HG02884 (cell line): ENCODE measurements around the gene WDFY2.
"Not testable (repeated sequence)": the region's sequence is repeated elsewhere in the genome, so short reads cannot be mapped to it uniquely, and the experiment has no call there.

ENCODE experiments used
- ATAC-seq: cut with Tn5 transposase; IDR thresholded peaks from one replicate; pipeline ENCODE4 v1.9.1; 2021; ENCODE audit warnings: mild to moderate bottlenecking, moderate library complexity; ENCODE audit not compliant: unreplicated experiment

WDFY2 gene

GRCh38 chr13:51583875-51584730 is at the start of gene WDFY2:
Gene WDFY2, plus strand, starts transcription at chr13:51584462. Its CDS starts 226 bp downstream, at chr13:51584688.
- peak; percentile 68 for ATAC-seq

DNA sequence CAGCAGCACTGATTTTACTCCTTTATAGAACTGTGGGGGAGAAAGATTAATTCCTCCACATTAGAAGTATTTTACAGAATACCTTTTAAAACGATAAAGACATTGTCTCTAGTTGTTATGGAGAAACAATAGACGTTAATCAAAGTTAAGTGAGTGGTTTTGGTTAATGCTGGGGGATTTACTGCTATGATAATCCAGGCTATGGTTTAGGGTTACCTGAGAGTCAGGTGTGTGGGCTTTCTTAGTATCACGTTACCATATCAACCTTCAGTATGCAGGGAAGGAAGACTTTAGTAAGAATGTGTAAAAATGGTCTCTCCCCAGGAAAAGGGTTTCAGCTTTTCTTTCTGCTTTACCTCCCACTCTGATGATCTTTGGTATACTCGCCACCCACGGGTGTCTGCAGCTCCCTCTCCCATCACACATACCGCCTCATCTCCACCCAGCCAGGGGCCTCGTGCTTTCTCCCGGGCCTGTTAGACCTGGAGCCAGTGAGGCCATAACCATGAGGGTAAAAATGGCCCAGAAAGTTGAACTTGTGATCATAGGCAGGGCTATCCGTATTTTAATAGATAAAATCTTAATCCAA is 45.6 kb upstream of the WDFY2 start:
- ATAC-seq = no peak

DNA sequence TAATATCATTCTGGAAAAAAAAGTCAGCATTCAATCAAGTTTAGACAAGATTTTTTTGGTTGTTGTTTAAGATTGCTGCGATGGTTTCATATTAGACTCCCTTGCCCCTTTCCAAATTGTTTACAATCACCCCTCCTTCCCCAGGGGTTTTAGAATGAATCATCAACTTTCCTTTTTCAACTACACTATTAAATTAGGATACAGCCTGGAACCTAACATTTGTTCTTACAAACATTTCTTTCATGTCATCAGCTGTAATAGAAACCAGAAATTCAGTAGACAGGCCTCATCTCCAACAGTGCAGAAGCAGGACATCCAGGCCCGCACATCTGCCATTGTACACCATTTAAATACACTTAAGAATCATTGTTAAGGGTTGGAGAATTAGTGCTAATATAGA is 44.4 kb upstream of the WDFY2 start:
- ATAC-seq = no peak

DNA sequence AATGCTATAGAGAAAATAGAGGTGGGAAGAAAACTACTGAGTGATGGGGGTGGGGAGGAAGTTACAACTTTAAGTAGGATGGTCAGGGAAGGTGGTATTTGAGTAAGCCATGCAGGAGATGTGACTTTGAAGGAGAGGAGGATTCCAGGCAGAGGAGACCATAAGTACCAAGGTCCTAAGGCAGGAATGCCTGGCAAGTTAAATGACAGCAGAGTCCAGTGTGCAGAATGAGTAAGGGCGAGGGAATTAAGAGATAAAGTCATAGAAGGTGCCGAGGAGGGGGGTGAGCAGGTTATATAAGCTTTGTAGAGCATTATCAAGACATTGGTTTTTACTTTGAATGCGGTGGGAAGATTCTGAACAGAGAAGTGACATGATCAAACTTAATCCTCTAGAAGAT is 43.2 kb upstream of the WDFY2 start:
- ATAC-seq = no peak

GRCh38 chr13:51541809-51542258 is 42.4 kb upstream of the WDFY2 start:
- no peak for ATAC-seq

DNA sequence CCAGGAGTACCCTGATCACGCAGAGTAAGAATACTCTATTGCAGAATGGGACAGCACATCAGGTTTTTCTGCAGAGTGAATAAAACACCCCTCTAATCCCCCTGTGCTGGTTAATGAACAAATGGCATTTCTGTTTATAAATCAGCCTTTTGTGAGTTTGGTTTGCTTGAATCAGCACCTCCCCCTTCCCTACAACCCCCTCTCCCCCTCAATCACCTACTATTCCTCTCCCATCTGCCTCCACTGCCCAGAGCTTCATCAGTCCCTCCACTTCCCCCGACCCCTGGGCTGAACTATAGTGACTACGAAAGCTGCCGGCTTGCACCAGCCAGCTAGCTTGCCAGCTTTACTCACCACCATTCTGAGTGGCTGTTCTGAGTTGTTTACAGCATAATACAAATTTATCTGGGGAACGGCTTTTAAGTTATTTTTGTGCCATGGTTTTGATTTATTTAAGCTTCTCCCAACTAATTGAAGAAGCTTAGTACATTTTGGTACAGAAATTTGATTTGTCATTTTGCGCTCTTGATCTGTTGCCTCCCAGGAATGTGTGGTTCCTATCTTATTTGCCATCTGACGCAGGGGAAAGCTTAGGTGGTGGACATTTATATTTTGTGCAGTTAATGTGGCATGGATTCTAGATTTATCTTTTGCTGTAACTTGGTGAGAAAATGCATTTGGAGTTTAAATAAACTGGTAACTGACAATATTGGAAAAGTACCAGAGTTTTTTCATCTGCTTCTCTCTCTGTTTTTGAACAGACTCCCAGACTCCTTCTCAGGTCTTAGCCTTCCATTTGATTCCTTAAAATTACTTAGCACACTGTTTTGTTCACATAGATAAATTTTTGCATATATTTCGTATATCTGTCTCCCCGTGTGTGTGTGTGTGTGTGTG is 41.7 kb upstream of the WDFY2 start:
- no peak for ATAC-seq

DNA sequence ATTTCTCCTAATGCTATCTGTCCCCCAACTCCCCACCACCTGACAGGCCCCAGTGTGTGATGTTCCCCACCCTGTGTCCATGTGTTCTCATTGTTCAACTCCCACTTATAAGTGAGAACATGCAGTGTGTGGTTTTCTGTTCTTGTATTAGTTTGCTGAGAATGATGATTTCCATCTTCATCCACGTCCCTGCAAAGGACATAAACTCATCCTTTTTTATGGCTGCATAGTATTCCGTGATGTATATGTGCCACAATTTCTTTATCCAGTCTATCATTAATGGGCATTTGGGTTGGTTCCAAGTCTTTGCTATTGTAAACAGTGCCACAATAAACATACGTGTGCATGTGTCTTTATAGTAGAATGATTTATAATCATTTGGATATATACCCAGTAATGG is 38.8 kb upstream of the WDFY2 start:
- not testable (repeated sequence) for ATAC-seq

DNA sequence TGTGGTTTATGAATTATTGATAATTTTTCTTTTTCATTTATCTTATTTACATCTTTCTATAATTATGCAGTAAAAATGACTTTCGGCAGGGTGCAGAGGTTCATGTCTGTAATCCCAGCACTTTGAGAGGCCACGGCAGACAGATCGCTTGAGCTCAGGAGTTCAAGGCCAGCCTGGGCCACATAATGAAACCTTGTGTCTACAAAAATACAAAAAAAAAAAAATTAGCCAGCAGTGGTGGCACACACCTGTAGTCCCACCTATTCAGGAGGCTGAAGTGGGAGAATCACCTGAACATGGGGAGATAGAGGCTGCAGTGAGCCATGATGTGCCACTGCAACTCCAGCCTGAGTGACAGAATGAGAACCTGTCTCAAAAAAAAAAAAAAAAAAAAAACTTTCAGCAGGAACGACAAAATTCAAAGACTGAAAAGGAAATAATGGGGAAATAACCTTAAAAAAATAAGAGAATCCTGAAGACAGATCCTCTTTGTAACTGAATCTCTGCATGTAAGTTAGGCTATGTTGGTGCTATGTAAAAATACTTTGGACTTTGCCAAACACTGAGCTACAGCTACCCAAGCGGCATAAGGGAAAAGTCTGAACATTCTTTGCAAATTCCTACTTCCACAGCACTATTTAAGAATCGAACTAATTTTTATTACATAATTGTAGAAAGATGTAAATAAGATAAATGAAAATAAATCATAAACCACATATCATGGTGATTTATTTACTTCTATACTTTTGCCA is 36.7 kb upstream of the WDFY2 start:
- no peak for ATAC-seq

DNA sequence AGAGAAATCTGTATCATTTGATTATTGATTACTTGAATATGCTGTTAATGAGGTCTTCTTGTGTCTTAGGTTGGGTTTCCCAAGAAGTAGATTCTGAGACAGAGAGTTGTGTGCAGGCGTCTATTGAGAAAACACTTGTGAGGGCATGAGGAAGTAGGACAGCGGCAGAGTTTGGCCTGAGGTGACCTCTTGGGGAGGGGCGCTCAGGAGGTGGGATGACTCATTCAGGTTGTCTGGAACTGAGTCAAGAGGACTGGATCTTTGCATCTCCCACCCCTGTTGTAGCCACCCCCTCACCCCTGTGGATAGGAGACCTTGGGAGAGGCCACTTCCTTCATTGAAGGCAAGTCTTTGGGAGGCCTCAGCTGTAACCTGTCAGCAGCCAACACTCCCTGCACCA is 35.2 kb upstream of the WDFY2 start:
- peak; percentile 91 for ATAC-seq

- ATAC-seq = no peak
Measured at GRCh38 chr13:51549593-51549992, 34.7 kb upstream of the WDFY2 start.

- ATAC-seq = no peak
Measured at GRCh38 chr13:51550151-51550550, 34.1 kb upstream of the WDFY2 start.

GRCh38 chr13:51551416-51551815 is 32.8 kb upstream of the WDFY2 start:
- no peak for ATAC-seq

- ATAC-seq = no peak
Measured at GRCh38 chr13:51552027-51552426, 32.2 kb upstream of the WDFY2 start.

DNA sequence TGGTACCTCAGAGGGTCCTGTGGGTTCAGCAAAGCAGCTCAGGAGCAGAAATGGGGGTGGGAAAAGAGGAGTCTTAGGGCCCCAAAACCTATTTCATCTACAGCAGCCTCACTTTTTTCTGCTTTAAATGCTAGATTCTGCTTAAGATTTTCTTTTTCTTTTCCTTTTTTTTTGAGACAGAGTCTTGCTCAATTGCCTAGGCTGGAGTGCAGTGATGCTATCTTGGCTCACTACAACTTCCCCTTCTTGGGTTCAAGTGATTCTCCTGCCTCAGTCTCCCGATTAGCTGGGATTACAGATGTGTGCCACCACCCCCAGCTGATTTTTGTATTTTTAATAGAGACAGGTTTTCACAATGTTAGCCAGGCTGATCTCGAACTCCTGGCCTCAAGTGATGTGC is 30.7 kb upstream of the WDFY2 start:
- no peak for ATAC-seq

DNA sequence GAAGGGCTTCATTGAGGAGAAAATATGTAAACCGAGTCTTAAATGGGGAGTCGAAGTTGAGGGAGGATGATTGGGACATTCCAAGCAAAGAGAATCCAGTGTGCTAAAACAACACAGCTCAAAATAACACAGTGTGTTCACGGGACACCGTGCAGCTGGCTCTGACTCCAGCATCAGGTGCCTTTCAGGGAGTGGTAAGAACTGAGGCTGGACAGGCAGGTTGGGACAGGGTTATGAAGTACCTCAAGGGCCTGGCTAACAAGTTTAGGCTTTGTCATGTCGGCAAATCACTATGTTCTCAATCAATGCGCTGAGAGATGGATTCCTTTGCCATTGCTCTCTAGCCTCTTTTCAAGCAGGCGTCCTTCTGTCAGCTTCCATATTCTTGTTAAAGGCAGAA is 27.5 kb upstream of the WDFY2 start:
- ATAC-seq = no peak

- ATAC-seq = no peak
Measured at GRCh38 chr13:51557438-51557837, 26.8 kb upstream of the WDFY2 start.

DNA sequence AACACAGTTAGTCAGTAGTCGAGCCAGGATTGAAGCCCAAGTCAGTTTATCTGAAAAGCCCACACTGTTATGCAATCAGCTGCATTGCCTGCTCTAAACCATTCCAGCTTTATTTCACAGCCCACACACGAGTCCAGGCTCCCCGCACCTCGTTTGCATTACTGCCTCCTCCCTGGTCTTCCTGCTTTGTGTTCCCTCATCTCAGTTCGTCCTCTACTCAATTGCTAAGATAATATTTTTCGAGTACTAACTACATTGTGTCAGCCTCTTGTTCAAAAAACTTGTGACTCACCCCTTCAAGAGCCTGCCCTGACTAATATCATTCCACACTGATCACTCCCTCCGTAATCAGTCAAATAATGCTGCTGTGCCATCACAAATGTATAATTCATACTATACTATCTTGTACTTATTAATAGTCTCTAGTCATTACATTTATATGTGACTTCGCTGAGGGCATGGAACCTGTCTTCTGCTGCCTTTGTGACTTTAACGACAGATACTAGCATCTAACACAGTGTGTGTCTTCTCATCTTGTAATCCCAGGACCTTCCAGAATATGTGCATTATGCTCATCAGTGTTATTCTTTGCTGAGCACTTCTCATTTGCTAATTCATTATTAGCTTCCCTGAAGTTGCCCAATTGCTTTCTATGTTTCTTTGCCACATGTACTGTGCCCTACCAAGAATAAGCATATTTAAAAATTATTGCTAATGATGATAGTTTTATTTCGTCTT is 26.2 kb upstream of the WDFY2 start:
- no peak for ATAC-seq

DNA sequence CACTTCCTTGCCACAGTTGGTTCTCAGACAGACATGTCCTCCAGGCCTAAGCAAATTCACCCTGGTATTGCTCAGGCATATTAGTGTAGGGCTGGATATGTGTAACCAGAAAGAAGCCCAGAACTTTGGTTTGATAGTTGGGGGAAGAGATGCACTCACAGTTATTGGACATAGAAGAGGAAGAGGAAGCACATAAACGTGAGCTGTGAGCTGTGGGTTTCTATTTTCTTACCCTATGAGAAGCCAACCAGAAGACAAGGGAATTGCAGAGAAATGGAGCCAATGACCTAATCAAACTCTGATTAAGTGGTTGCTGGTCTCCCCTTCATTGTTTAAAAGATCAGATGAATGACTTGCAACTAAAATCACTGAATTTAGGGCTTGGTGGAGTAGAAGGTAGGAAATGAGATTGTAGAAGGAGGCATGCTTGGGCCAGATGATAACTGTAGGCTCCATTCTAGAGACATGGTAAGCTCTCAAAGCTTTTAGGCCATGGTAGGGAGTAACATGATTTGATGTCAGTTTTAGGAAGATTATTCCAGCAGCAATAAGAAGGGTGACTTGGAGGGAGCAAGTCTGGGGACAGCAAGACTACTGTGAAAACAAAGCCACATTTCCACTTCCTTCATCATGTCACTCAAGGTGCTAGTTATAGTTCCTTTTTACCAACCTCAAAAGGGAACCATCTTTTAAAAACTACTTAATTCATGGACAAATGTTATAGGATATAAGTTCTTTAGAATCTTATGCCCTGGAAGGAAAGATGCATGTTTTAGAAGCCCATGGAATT is 24.1 kb upstream of the WDFY2 start:
- no peak for ATAC-seq

DNA sequence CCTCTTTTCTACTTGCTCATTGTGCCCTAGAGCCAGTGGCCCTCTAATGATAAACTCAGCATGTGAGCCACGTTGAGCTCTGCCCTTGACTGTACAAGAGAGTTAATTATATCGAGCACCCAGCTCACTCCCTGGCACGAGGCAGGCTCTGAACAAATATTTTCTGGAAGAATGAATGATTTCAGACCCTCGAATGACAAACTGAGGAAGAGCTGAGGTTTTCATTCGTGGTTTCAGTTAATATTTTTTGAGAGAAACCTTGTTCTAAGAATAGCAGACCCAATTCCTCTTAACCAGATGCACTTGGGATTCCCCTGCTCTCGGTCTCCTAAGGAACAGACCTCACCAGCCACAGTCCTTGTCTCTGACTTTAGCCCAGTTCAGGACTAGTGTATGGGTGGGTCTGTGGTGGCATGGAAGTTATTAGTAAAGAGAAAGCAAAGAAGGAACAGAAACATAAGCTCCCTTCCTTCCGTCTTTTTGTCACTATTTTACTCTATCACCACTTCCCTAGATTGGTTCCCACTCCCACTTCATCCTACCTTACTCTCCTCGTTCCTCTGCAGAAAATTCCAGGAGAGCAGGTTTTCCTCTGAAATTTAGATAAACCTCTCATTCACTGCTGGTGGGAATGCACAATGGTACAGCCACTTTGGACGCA is 22.1 kb upstream of the WDFY2 start:
- ATAC-seq = peak; percentile 82
